CD4-positive, alpha-beta T cell (primary cell): ENCODE data around the gene CDC6. TPM values are rescaled to one million over a fixed set of nuclear protein-coding genes. Genes with fewer than 3 reads are reported as not detected.

Experiments
- ATAC-seq: fragments of 200-7000 bp; cut with Tn5 transposase; one replicate; pipeline ENCODE4 v1.10.0; 2022; ENCODE audit warnings: mild to moderate bottlenecking; ENCODE audit not compliant: poor library complexity
- CTCF ChIA-PET: fragments of 350-600 bp; sonication (Branson Sonifier 250); formaldehyde crosslinking; loops from one replicate; lab custom pipeline; 2021; ENCODE audit warnings: antibody characterized with exemption, inconsistent platforms; lab: Charles Lee
- POLR2A ChIA-PET: fragments of 350-600 bp; sonication (Branson Sonifier 250); formaldehyde crosslinking; loops from one replicate; lab custom pipeline; 2021; ENCODE audit warnings: antibody characterized with exemption, inconsistent platforms; lab: Charles Lee
- DNase-seq, 14 experiments: peaks; one replicate each; pipeline ENCODE4 v3.0.0-alpha.2; 2013 to 2020; ENCODE audit warnings: mixed read lengths in 2 of 14
- H3K27ac ChIP-seq, 2 donors: one replicate each; pipeline versions ENCODE4 v1.5.1 to v1.7.0; 2013; ENCODE audit warnings: low read length in 2 of 2, low read depth in 1 of 2, mild to moderate bottlenecking in 1 of 2
- H3K27me3 ChIP-seq, 2 experiments: 1 replicate in 1 of 2; 2 replicates in 1 of 2; pipeline versions ENCODE4 v1.6.1 to v1.7.0; 2013; ENCODE audit warnings: low read length in 2 of 2, control low read depth in 1 of 2, mild to moderate bottlenecking in 1 of 2, moderate library complexity in 1 of 2; ENCODE audit not compliant: insufficient read depth in 2 of 2, control insufficient read depth in 1 of 2
- H3K36me3 ChIP-seq: one replicate; pipeline ENCODE4 v1.6.1; 2013; ENCODE audit warnings: low read length, control low read depth; ENCODE audit not compliant: insufficient read depth
- H3K4me1 ChIP-seq: one replicate; pipeline ENCODE4 v1.6.1; 2013; ENCODE audit warnings: low read length, control low read depth; ENCODE audit not compliant: insufficient read depth
- H3K4me3 ChIP-seq: one replicate; pipeline ENCODE4 v1.5.1; 2013; ENCODE audit warnings: mild to moderate bottlenecking, low read length, moderate library complexity
- H3K9me3 ChIP-seq, 2 experiments: 1 replicate in 1 of 2; 2 replicates in 1 of 2; pipeline versions ENCODE4 v1.6.1 to v1.7.0; 2013; ENCODE audit warnings: low read length in 2 of 2, mild to moderate bottlenecking in 2 of 2, control low read depth in 1 of 2, moderate library complexity in 1 of 2; ENCODE audit not compliant: control insufficient read depth in 1 of 2, insufficient read depth in 1 of 2
- H3K27ac Mint-ChIP-seq: one replicate; pipeline ENCODE4 v1.8.0; 2020; ENCODE audit warnings: mixed read lengths
- H3K27me3 Mint-ChIP-seq: one replicate; pipeline ENCODE4 v1.8.0; 2021; ENCODE audit warnings: mixed read lengths
- H3K36me3 Mint-ChIP-seq: one replicate; pipeline ENCODE4 v1.8.0; 2021; ENCODE audit warnings: low read depth, mixed read lengths
- H3K4me1 Mint-ChIP-seq: one replicate; pipeline ENCODE4 v1.8.0; 2021; ENCODE audit warnings: low read depth, mixed read lengths
- H3K4me3 Mint-ChIP-seq: one replicate; pipeline ENCODE4 v1.8.0; 2020; ENCODE audit warnings: mild to moderate bottlenecking, mixed read lengths
- H3K9me3 Mint-ChIP-seq: one replicate; pipeline ENCODE4 v1.8.0; 2020; ENCODE audit warnings: mixed read lengths
- CTCF ChIP-seq: fragments of 200-600 bp; IDR thresholded peaks from one replicate; pipeline ENCODE4 v1.8.0; 2022; ENCODE audit warnings: antibody characterized with exemption, mild to moderate bottlenecking
- intact Hi-C, 2 experiments: fragments of 100-400 bp; cut with DNase I in 1 of 2; cut with micrococcal nuclease in 1 of 2; formaldehyde crosslinking; loops; one replicate each; pipeline versions ENCODE4 v1.15.1 to v1.9.0; 2023 to 2025; cut with DNase I, micrococcal nuclease
- total RNA-seq, 174 experiments: library from RNA in 2 of 174; stranded (reverse) in 2 of 174; gene quantifications; one replicate each; pipeline ENCODE4 v1.2.3 and lab custom pipeline; 2021 to 2026

The CDC6 gene
- total RNA-seq, 2 experiments from 2014 or later, result 1.0 to 1.8 TPM

DNA sequence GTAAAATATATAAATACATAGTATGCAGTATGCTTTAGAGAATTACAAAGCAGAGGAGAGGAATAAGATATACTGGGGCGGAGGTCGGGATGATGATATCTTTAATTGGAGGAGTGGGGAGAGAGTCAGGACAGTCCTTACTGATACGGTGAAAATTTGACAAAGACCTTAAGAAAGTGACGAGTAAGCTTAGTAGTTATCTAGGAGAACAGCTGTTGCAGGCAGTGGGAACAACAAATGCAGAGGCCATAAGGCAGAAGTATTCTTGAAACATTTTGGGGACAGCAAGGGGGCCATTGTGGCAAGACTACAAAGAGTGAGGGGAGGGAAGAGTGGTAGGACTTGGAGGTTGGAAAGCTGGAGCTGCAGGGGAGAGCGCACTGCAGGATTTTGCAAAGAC lies 22.3 kb upstream of the CDC6 start:
- Histone ChIP-seq H3K27me3 (no peaks in the 10 kb centered on the region), H3K36me3 (peaks cover 69% of the 10 kb centered on the region), H3K9me3 (no peaks in the 10 kb centered on the region), H3K4me3 (no peak overlapping the region), H3K27ac (no peak overlapping the region), H3K4me1 (no peaks in the 10 kb centered on the region)
- Mint-ChIP-seq H3K4me3 (no peak overlapping the region), H3K27ac (no peak overlapping the region), H3K4me1 (no peaks in the 10 kb centered on the region), H3K27me3 (no peaks in the 10 kb centered on the region), H3K36me3 (peaks cover 37% of the 10 kb centered on the region), H3K9me3 (no peaks in the 10 kb centered on the region)
- intact Hi-C loops, result no loop called here
- ChIA-PET POLR2A (no interaction called here), CTCF (no interaction called here)
- no peak for DNase-seq
- no peak for ATAC-seq
- TF ChIP-seq CTCF, result no peak

DNA sequence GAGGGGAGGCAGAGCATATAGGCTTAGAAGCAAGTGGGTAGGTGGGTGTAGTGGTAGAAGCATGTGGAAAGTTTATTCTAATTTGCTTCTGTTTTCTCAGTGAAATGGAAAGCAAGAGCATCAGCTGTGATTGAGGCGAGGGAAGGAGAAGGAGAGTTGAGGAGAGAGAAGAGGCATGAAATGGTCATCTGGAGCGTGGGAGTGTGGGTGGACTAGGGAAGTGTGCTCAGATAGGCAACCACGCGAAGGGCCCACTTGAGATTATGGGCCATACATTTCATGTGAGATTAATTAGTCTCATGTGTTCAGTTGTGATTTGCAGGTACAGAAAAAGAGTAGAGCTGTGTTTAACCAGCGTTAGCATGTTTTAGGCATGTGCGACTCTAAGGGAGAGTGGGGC lies 20.8 kb upstream of the CDC6 start:
- ATAC-seq (no peak), DNase-seq (no peak)
- Histone ChIP-seq H3K27me3 (no peaks in the 10 kb centered on the region), H3K27ac (no peak overlapping the region), H3K36me3 (peaks cover 65% of the 10 kb centered on the region), H3K4me1 (no peaks in the 10 kb centered on the region), H3K4me3 (no peak overlapping the region), H3K9me3 (no peaks in the 10 kb centered on the region)
- TF ChIP-seq CTCF, result no peak
- no peak overlapping the region for H3K27ac Mint-ChIP-seq
- H3K36me3 Mint-ChIP-seq, result peaks cover 38% of the 10 kb centered on the region
- no peaks in the 10 kb centered on the region for H3K27me3 Mint-ChIP-seq
- ChIA-PET CTCF (no interaction called here), POLR2A (no interaction called here)
- H3K4me1 Mint-ChIP-seq, result no peaks in the 10 kb centered on the region
- H3K4me3 Mint-ChIP-seq, result no peak overlapping the region
- no peaks in the 10 kb centered on the region for H3K9me3 Mint-ChIP-seq
- intact Hi-C loops, result no loop called here

DNA sequence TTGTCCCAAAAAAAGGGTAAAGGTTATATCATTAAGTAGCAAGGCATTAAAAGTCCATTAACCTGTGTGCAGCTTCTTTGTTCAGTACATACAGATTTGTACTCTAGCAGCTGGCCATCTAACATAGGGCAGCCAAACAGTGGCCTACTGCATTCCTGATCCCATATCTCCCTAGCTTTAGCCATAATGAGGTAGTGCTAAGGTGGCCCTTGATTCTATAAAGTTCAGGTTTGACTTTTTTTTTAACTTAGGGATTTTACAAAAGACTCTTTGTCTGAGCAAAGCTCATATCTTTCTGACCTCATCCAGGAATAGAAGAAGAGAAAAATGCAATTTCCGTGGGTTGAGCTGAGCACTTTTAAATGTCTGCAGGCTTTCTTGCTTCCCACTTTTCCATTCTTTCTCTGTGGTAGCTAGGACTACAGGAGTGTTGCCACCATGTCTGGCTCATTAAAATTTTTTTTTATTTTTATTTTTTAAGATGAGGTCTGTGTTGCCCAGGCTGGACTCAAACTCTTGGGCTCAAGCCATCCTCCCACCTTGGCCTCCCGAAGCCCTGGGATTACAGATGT lies 19.5 kb upstream of the CDC6 start:
- H3K36me3 Mint-ChIP-seq, result peaks cover 38% of the 10 kb centered on the region
- no peaks in the 10 kb centered on the region for H3K9me3 ChIP-seq
- H3K4me1 Mint-ChIP-seq, result no peaks in the 10 kb centered on the region
- no peak for DNase-seq
- intact Hi-C loops, result no loop called here
- CTCF ChIA-PET, result interaction anchor here (1.2 kb wide), 1 partner anchor 77 kb away, joined by 4 read pairs; no protein-coding TSS in a partner anchor
- H3K36me3 ChIP-seq, result peaks cover 63% of the 10 kb centered on the region
- H3K9me3 Mint-ChIP-seq, result no peaks in the 10 kb centered on the region
- H3K27ac ChIP-seq, result no peak overlapping the region
- ATAC-seq, result no peak
- no peak overlapping the region for H3K4me3 ChIP-seq
- POLR2A ChIA-PET, result no interaction called here
- H3K27ac Mint-ChIP-seq, result no peak overlapping the region
- TF ChIP-seq CTCF, result no peak
- H3K4me1 ChIP-seq, result no peaks in the 10 kb centered on the region
- no peaks in the 10 kb centered on the region for H3K27me3 ChIP-seq
- no peak overlapping the region for H3K4me3 Mint-ChIP-seq
- no peaks in the 10 kb centered on the region for H3K27me3 Mint-ChIP-seq
